EL (cell line): ENCODE measurements around the gene DPYSL4.

Experiments used
- DNase-seq: peaks from one replicate; pipeline ENCODE4 v3.0.0-alpha.2; 2016

Gene DPYSL4

GRCh38 chr10:132179551-132180392, 7.0 kb upstream of the DPYSL4 start:
- no peak for DNase-seq

- DNase-seq, result no peak
Measured at GRCh38 chr10:132180736-132181135, 6.0 kb upstream of the DPYSL4 start.

DNA sequence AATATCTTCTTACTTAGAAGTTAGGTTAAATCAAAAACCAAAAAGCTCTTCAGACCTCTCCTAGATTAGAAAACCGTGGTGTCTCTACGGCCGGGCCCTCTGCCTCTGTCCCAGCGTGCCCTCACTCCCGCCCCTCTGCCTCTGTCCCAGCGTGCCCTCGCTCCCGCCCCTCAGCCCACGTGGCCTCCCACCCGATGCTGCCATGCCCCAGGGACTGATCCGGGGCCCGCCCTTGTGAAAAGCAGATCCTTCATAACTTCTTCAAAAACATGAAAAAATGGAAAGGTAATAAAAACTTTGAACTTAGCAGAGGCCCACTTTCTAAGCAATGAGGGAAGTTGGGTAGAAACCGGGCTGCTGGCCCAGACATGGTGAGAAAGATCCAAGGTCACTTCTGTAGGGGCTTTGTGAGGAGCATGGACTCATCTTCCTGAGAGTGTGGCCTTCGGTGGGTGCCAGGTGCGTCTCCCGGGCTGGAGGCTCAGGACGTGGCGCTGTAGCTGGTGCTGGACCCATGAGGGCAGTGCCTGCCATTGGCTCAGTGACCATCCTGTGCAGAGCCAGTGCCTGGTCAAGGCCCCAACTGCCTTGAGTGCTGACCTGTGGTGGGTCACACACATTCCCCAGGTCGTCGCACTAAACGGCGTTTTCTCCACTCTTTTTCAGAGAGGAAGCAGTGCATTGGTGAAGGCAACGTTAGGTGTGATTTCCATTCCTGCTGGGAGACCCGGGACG, 4.9 kb upstream of the DPYSL4 start:
- no peak for DNase-seq

- no peak for DNase-seq
Measured at GRCh38 chr10:132182591-132182990, 4.2 kb upstream of the DPYSL4 start.

- DNase-seq, result no peak
Measured at GRCh38 chr10:132183046-132183445, 3.7 kb upstream of the DPYSL4 start.

DNA sequence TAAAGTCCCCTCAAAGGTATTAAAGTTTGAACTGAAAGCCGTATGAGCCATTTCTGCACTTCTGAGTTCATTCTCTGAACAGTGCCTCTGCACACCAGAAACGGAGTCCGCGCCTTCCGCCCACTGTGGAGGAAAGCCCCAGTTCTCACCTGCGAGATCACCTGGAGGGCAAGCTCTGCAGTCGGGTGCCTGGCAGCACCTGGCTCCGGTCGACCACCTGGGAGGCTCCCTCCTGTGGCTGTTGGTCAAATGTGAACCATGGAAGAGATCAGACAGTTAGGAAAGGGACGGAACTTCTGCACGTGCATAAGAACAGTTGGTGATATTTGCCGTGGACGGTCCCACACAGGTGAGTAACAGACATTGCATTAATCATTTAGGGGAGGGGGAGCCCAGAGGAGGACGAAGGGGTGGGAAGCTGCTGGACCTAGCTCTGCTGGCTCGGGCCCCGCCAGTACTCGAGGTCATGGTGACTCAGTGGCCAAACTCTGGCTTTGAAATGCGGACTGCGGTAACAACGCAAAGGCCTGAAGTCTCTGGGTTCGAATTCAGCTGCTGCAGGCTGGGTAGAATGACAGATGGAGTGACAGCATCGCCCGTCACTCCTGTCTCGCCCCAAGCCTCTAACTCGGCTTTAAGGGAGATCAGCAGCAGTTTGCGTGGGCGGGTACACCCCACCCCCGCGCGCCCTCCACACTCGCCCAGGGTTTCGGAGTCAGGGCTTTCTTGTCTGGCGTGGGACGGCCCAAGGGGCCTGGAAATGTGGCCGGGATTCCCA, 1.7 kb upstream of the DPYSL4 start:
- DNase-seq, result no peak

GRCh38 chr10:132185601-132186487, 904 bp upstream of the DPYSL4 start:
- no peak for DNase-seq

GRCh38 chr10:132187430-132188138, 836 bp downstream of the DPYSL4 start:
- no peak for DNase-seq

GRCh38 chr10:132188331-132188730, 1.6 kb downstream of the DPYSL4 start:
- DNase-seq, result no peak

DNA sequence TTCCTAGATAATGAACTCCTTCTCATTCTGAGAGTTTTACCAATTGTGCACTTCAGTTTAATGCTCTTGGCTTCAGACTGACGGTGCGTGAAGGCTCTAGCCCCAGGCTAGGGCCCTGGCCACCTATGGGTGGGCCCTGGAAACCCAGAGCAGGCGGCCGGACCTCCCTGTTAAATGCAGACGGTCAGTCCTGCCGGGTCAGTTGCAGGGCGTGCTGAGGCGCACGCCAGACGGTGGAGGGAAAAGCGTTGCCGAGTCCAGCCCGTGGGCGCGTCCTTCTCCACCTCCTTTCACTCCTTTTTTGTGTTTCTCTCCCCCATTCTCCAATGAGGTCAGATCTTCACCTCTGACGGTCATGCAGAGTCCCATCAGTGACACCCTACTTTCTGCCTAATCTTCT, 2.3 kb downstream of the DPYSL4 start:
- no peak for DNase-seq

- no peak for DNase-seq
Measured at GRCh38 chr10:132189810-132190422, 3.2 kb downstream of the DPYSL4 start.

GRCh38 chr10:132192076-132192975, 5.6 kb downstream of the DPYSL4 start:
- no peak for DNase-seq

- no peak for DNase-seq
Measured at GRCh38 chr10:132192991-132193665, 6.4 kb downstream of the DPYSL4 start.

DNA sequence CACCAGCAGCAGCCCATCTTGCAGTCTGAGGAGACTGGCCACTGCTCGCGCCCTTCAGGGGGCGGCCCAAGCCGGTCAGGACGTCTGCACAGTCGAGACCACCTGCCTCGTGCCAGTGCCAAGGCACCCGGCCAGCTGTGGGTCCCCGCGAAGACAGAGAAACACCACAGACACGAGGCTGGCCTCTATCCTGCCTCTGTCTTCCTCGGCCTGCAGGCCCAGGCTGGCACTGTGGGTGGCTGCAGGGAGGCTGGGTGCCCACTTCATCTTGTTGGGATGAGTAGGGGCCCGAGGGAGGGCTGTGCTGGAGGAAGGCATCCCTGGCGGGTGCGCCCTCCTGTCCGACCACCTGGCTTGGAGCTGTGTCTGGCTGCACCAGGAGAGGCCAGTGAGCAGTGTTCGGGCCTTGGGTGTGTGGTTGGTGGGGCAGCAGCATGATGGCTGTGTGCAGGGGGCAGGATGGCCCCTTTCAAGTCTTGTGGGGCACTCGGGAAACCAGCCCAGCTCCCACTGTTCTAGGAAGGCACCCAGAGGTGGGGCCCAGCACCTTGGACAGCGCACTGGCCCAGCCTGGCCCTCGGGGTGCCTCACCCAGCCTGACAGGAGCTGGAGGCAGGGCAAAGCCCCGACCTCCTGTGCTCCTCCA, 7.3 kb downstream of the DPYSL4 start:
- DNase-seq, result no peak

DNA sequence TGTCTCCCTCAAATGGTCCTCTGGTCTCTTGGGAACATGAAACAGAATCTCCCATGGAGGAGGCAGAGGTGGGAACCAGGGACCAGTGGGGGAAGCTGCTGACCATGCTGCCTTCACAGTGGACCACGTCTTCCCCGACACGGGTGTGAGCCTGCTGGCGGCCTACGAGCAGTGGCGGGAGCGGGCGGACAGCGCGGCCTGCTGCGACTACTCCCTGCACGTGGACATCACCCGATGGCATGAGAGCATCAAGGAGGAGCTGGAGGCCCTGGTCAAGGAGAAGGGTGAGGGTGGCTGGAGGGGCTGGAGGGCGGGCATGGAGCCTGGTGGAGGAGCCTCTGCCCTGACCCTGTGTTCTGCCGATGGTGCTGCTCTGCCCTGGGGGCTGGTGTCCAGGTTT, 8.0 kb downstream of the DPYSL4 start:
- no peak for DNase-seq

DNA sequence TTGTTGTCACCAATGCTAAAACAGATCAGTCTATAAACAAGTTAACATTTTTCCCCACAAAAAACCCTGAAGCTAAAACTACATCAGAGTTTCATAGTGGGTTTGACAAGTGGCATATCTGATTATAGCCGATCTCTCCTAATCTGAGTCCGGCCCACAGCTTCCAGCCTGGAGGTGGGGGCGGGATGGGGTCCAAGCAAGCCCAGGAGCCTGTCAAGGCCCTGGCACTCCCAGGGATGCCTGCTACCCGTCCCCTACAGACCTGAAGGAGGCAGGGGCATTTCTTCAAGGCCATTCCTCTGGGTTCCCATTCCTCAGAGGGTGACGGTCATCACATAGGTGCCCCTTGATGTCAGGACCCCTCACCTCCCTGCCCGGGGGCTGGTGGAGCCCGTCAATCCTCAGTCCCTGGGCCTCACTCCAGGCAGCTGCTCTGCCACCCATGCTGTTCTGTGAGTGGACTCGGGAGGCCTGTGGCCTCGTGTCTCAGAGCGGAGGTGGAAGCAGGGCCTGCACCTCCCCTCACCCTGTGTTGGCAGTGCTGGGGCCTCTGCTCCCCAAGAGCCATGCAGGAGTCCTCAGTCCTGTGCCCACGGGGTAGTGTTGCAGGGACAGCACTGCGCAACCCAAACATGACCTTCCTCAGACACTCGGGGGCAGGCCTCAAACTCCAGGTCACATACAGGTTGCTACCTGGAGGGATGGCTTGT, 8.8 kb downstream of the DPYSL4 start:
- no peak for DNase-seq

- no peak for DNase-seq
Measured at GRCh38 chr10:132196178-132197113, 9.7 kb downstream of the DPYSL4 start.
